Fibroblast of skin of right quadriceps (primary cell): ENCODE measurements around the gene SPEG.
A peak's percentile ranks its signal among the peaks of the same experiment; 100 is the strongest.
"Not testable (repeated sequence)": the region's sequence is repeated elsewhere in the genome, so short reads cannot be mapped to it uniquely, and the experiment has no call there.

Source experiments
- DNase-seq: peaks from one replicate; pipeline ENCODE4 v3.0.0-alpha.2; 2013

Gene SPEG

GRCh38 chr2:219405451-219405850 lies 29.2 kb upstream of the SPEG start:
- DNase-seq, result no peak

GRCh38 chr2:219405958-219406860 lies 28.4 kb upstream of the SPEG start:
- no peak for DNase-seq

GRCh38 chr2:219406861-219407230 lies 27.8 kb upstream of the SPEG start:
- DNase-seq, result peak; percentile 98

GRCh38 chr2:219407343-219407742 lies 27.3 kb upstream of the SPEG start:
- DNase-seq, result not testable (repeated sequence)

- no peak for DNase-seq
Observed at GRCh38 chr2:219408204-219408603, 26.4 kb upstream of the SPEG start.

- peak; percentile 61 for DNase-seq
Observed at GRCh38 chr2:219408631-219409030, 26.0 kb upstream of the SPEG start.

GRCh38 chr2:219409619-219410018 lies 25.0 kb upstream of the SPEG start:
- DNase-seq, result no peak

- DNase-seq, result no peak
Observed at GRCh38 chr2:219410390-219410789, 24.3 kb upstream of the SPEG start.

GRCh38 chr2:219414857-219415256 lies 19.8 kb upstream of the SPEG start:
- DNase-seq, result no peak

- no peak for DNase-seq
Observed at GRCh38 chr2:219415580-219416234, 18.9 kb upstream of the SPEG start.

GRCh38 chr2:219416235-219416602 lies 18.4 kb upstream of the SPEG start:
- no peak for DNase-seq

GRCh38 chr2:219416938-219417337 lies 17.7 kb upstream of the SPEG start:
- no peak for DNase-seq

- DNase-seq, result no peak
Observed at GRCh38 chr2:219417374-219417773, 17.3 kb upstream of the SPEG start.

GRCh38 chr2:219418155-219419011 lies 16.3 kb upstream of the SPEG start, which contains the start of gene DES:
Gene DES (plus strand): TSS chr2:219418377. CDS start chr2:219418463, 86 bp downstream.
- DNase-seq, result no peak

- DNase-seq, result no peak
Observed at GRCh38 chr2:219419012-219419324, 15.7 kb upstream of the SPEG start.

GRCh38 chr2:219419331-219420197 lies 15.1 kb upstream of the SPEG start:
- DNase-seq, result no peak

- no peak for DNase-seq
Observed at GRCh38 chr2:219420687-219421086, 14.0 kb upstream of the SPEG start.

- DNase-seq, result no peak
Observed at GRCh38 chr2:219421323-219421722, 13.3 kb upstream of the SPEG start.

GRCh38 chr2:219422952-219423534 lies 11.6 kb upstream of the SPEG start:
- no peak for DNase-seq

GRCh38 chr2:219423652-219424377 lies 10.8 kb upstream of the SPEG start:
- no peak for DNase-seq
